HG02981 (cell line): Measurements from ENCODE around the gene MYO7B.

ENCODE experiments used
- ATAC-seq: cut with Tn5 transposase; IDR thresholded peaks from one replicate; pipeline ENCODE4 v1.9.1; 2021; ENCODE audit warnings: mild to moderate bottlenecking, moderate library complexity; ENCODE audit not compliant: unreplicated experiment

MYO7B gene

DNA sequence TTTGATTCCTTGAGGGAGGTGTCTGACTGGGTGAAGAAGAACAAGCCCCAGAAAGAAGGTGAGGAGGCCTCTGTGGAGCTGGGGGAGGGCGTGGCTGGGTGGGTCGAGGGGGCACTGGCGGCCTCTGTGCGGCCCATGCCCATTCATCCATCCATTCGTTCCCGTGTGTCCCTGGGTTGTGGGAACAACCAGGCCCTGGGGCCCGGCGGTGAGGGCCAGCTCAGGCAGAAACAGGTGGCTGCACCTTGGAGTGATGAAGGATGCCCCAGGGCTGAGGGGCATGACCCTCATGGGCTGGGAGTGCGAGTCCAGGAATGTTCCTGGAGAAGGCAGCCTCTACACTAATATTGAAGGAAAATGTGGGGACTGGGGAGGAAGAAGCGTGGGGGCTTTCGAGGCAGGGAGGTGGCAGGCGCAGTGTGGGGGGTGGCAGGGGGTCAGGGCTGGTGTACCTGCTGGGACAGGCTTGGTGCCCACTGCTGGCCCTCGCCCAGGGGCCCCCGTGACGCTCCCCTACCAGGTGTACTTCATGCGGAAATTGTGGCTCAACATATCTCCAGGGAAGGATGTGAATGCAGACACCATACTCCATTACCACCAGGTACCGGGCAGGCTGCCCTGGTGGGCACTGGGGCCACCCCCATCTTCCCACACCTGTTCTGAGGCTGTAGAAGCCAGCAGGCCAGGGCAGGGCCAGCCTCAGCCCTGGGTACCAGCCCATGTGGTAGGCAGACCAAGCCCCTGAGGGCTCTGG, 99.3 kb downstream of the MYO7B start:
- no peak for ATAC-seq

GRCh38 chr2:127635380-127636237, 100.1 kb downstream of the MYO7B start:
- ATAC-seq, result no peak

DNA sequence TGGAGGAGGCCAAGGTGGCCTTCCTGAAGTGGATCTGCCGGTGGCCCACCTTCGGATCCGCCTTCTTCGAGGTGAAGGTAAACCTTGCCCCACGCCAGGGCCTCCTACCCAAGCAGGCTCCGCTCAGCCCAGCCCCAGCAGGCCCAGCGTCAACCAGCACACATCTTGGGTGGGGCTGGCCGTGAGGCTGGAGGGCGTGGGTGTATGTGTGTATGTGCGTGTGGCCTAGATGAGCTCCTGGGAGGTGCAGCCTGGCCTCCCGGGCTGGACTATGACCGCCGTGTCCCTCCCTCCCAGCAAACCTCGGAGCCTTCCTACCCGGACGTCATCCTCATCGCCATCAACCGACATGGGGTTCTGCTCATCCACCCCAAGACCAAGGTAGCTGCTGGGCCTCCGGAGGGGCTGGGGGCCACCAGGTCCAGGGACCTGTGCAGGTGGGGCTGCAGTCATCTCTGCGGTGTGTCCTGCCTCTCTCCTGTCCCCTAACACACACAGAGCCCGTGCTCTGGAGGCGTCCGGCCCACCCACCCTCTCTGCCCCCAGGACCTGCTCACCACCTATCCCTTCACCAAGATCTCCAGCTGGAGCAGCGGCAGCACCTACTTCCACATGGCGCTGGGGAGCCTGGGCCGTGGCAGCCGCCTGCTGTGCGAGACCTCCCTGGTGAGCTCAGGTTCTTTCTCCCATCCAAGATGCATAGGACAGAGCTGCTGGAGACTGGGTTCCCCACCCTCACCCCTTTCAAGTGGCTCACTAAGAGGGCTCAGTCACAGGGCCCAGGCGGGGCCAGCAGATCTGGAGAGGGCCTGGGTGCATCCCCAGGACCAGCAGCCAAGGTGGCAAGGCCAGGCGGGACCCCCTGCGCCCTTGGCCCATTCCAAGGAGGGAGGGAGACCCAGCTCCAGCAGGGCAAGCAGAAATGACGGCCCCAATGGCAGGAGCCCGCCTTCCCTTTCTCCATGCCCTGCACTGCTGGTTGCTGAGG, 101.1 kb downstream of the MYO7B start:
- no peak for ATAC-seq

- no peak for ATAC-seq
Measured at GRCh38 chr2:127637236-127637630, 101.8 kb downstream of the MYO7B start.

DNA sequence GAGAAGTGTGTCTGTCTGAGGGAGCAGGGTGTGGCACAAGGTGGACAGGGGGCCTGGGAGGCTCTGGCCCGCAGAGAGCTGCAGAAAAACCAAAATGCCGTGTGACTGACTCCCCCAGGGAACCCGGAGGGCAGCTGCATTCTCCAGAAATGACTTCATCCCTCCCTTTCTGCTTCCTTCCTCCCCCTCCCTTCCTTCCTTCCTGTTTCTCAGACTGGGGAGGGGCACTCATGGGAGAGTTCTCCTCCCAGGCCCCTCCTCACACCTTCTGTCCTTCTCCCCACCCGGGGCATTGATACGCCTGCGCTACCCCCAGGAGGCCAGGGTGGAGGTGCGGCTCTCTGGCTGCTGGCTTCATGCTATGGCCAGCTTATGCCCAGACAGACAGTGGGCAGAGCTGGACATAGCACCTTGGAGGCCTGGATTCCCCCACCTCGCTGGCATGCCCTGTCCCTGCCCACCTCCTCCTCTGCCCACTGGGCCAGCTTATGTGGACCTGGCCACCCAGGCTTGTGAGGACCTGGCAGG, 102.3 kb downstream of the MYO7B start:
- ATAC-seq, result no peak

DNA sequence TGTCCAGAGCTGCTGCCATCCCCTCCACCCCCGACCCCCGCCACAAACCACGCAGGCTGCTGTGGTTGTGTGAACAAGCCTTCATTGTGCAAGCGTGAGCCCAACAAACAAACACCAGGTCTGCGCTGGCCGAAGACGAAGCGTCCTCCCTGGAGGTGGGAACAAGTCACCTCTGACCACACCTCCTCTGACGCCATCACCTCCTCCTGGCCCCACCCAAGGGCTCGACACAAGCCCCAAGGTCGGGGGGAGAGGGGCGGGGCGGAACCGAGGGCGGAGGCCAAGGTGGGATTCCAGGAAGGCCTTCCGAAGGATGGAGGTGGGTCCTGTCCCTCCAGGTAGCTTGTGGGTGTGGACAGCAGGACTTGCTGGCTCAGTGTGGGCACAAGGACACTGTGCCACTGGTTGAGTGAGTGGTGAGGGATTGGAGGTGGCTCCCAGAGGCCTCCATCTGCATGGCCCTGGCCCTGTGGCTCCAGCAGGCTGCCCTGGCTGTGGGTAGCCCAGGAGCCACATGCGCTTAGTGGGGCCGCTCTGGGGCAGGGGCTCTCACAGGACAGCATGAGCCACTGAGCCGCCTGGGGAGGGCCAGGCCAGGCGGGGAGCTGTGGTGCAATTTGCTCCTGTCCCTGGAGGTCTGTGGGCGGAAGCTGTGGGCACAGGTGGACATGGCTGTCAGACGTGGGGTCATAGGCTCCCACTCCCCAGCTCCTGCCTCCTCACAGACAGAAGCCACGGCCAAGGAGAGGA, 103.1 kb downstream of the MYO7B start:
- no peak for ATAC-seq

DNA sequence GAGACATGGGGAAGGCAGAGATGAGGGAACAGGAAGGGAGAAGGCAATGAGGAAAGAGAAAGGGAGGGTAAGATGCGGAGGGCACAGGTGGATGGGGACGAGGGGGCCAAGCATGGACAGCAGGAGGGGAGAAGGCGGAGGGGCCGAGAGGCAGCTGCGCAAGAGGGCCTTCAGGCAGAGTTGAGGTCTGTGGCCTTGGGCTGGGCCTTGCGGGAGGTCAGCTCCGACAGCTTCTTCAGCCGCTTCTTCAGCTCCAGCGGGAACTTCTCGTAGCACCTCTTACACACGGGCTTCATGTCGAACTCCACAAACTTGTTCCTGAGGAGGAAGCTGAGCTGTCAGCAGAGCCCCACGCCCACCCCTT, 103.6 kb downstream of the MYO7B start:
- no peak for ATAC-seq

DNA sequence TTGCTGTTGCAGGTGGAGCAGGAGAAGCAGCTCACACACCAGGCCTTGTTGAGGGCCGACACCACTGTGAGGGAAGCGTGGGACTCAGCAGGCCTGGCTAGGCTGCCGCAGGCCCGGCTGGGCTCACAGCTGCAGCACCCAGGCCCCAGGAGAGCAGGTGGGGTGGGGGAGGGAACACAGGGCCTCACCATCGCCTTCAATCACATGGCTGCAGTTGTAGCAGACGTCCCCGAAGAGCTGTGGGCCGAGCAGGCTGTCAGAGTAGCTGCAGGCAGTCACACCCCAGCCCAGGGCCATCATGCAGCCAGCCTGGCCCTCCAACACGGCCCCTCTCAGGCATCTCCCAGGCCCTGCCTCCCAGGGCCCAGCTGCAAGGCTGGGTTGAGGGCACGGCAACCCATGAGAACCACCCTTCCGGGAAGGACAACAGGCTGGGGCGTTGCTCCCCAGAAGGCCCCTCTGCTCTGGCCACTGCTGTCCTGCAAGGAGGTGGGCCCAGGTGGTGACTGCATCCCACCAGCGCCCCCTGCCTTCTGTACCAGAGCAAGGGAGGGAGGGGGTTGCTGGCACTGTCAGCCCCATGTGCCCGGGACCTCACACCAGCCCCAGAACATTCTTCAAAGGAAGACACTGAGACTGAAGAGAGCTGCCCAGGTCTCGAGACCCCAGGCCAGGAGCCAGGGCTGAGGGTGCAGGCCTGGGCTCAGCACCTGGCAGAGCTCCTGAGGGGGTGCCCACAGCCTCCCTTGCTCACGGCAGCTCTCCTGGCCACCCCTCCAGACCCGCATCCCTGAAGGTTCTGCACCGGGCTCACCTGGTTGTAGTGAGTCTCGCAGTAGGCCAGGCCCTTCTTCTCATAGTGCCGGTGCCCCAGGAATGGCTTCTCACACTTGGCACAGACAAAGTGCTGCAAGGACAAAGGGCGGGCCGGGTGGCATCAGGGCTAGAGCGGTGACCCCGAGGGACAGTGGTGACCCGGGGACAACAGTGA, 104.9 kb downstream of the MYO7B start:
- ATAC-seq, result no peak

- ATAC-seq, result no peak
Measured at GRCh38 chr2:127641133-127641532, 105.7 kb downstream of the MYO7B start.

DNA sequence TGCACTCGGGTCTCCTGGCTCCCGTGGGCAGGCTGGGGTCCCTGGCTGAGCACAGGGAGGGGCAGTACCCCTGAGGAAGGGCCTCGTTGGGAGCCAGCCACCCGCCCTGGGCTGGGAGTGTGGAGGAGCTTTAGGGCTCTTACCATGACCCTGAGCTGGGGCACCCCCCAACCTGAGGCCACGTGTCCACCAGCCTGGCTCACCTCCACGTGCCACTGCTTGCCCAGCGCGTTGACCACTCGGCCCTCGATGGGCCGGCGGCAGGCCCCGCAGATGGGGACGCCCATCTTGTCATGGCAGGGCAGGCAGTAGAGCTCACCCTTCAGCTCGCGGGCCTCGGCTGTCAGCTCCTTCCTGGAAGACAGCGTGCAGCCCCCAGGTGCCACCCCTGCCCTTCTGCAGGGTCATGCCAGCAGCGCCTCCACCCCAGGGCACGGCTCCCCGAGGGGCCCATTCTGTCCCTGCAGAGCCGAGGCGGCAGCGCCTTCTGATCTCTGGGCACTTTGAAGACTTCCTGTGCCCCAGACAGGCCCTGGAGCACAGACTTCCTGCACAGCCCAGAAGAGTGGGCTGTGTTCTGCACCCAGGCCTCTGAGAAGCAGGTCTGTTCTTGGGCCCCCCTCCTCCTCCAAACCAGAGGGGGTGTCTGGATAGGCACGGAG, 106.5 kb downstream of the MYO7B start:
- ATAC-seq, result no peak

- no peak for ATAC-seq
Measured at GRCh38 chr2:127642706-127643438, 107.4 kb downstream of the MYO7B start.

DNA sequence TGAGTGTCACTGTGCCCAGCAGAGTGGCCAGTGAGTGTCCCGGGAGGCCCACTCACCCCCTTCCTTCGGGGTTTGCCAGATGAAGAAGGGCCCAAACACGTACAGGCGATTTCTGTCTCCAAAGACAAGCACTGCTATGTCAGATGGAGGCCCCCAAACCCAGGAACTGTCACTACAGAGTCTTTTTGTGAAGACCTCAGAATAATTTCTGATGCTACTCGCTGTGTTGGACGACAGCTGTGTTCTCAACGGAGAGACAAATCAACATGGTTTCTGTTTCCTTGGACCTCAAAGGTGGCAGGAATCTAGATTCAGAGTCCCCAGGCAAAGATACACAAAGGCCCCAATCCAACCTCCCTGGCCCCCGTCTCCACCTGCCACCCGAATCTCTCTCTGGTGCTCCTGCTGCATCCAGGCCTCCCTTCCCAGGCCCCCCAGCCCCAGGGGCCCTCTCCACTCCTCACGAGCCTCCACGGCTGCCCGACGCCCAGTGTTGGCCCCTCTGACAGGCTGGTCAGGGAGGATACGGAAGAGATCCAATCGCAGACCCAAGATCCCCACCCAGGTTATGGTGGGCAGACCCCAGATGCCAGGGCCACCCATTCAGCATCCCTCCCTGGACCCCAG, 108.1 kb downstream of the MYO7B start:
- ATAC-seq, result no peak

DNA sequence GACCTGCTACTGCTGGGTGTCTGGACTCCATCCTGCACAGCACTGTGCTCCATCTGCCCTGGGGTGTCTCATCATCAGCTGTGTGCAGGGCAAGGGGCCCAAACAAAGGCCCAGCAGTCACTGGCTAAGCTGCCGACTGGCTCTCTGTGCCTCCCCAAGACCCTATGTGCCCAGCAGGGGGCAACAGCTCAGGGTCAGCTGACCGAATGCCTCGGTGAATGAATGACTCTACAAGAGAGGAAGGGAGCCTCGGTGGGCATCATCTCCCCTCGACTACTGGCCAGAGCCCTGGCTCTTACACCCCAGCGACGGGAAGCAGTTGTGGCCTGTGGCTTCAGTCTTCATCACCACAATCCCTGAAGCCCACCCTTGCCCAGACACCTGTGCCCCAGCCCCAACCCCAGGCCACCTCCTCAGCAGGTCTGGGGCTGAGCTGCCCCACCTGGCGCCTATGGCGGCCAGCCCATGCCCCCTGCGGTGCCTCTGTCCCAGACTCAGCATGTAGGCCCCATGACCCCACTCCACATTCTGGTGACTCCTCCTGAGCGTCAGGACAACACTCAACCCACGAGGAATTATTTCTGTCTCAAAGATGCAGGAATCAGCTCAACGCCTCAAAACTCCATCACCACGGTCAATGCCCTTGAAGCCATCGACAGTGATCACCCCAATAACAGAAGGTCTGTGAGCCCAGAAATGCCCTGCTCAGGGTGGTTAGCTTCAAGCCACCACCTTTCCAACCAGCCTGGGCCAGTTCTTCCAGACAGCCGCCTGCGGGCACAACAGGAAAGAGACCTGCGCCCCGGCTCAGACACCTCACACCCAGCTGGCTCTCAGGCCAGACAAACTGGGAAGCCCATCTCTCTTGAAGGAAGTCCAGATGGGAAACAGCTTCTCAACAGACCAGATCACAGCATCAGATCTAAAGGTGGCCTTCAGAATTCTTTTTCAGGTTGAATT, 108.9 kb downstream of the MYO7B start:
- ATAC-seq, result no peak

GRCh38 chr2:127645026-127645394, 109.5 kb downstream of the MYO7B start:
- ATAC-seq, result no peak

- ATAC-seq, result no peak
Measured at GRCh38 chr2:127645395-127646291, 110.2 kb downstream of the MYO7B start, which contains the start of gene GPR17. Gene GPR17 (plus strand): TSS chr2:127646153. CDS start chr2:127650736, 4,583 bp downstream.
